HG03571 (cell line): ENCODE results near the gene ASB6.
"Not testable (repeated sequence)": the region's sequence is repeated elsewhere in the genome, so short reads cannot be mapped to it uniquely, and the experiment has no call there.

Experiments
- ATAC-seq: cut with Tn5 transposase; IDR thresholded peaks from one replicate; pipeline ENCODE4 v1.9.1; 2021; ENCODE audit not compliant: unreplicated experiment

ASB6 gene

GRCh38 chr9:129667850-129668249 is 25.9 kb upstream of the ASB6 start:
- ATAC-seq, result no peak

DNA sequence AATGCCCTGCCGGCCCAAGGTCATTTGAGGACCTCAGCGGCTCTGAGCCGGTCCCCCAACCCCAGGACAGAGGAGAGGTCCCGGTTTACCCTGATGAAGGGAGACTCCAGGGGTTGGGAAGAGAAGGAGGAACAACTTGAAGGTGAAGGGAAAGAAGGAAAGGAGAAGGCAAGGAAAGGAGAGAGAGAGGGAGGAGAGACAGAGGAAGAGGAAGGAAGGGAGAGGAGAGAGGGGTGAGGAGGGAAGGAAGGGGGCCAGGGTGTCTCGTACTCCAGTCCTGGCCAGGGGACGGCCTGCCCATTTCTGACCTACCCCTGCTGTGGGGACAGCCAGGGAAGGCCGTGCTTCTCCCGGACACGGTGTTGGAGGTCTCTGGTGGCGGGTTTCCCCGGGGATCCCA is 25.4 kb upstream of the ASB6 start:
- no peak for ATAC-seq

GRCh38 chr9:129666575-129666974 is 24.6 kb upstream of the ASB6 start:
- no peak for ATAC-seq

DNA sequence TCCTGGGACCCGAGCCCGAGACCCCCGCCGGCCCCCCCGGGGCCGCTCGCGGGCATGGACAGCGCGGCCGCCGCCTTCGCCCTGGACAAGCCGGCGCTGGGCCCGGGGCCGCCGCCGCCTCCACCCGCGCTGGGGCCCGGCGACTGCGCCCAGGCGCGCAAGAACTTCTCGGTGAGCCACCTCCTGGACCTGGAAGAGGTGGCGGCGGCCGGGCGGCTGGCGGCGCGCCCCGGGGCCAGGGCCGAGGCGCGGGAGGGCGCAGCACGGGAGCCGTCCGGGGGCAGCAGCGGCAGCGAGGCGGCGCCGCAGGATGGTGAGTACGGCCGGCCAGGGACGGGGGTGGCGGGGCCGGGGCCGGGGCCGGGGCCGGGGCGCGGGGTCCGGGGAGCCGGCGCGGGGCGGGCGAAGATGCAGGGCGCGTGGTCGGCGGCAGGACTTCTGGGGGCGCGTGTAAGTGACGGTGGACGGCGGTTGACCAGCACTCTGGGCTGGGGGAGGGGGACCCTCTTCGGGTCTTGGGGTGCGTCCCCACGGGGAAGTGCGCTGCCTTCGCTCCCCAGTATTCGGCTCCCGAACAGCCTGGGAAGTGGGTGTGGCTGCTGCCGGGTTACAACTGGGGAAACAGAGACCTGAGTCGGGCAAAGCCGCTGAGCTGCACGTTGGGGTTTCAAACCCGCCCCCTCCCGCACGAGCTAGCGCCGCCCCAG is 24.0 kb upstream of the ASB6 start:
- ATAC-seq, result no peak

DNA sequence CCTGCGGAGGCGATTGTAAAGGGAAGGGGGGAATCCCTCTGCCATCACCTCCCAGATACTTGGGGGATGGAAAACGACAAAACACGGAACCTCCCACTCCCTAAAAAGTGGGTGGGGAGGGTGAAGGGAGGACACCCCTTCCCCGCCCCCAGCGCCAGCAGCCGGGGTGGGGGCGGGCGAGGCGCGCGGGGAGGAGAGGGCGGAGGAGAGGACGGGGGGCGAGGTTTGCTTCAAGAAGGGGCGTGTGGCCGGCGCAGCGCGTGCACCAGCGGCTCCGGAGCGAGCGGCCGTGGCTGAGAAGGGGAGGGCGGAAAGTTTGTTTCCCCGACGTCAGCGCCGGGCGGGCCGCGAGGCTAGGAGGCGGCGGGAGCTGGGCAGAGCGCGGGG is 23.4 kb upstream of the ASB6 start, which contains the start of gene PRRX2:
PRRX2 (plus strand) TSS at position 259 of the 387 bp plus-strand sequence. CDS start 221 bp downstream, outside the sequence.
- no peak for ATAC-seq

- no peak for ATAC-seq
These were observed 22.9 kb upstream of the ASB6 start for GRCh38 chr9:129664746-129665388.

DNA sequence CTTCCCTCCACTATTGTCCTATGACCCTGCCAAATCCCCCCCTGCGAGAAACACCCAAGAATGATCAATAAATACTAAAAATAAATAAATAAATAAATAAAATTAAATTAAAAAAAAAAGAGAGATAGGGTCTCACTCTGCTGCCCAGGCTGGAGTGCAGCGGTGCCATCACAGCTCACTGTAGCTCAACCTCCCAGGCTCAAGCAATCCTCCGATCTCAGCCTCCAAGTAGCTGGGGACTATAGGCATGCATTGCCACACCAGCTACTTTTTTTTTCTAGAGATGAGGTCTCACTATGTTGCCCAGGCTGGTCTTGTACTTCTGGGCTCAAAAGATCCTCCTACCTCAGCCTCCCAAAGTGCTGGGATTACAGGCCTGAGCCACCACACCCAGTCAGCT is 20.3 kb upstream of the ASB6 start:
- ATAC-seq, result not testable (repeated sequence)

GRCh38 chr9:129661029-129661428 is 19.1 kb upstream of the ASB6 start:
- ATAC-seq, result no peak

DNA sequence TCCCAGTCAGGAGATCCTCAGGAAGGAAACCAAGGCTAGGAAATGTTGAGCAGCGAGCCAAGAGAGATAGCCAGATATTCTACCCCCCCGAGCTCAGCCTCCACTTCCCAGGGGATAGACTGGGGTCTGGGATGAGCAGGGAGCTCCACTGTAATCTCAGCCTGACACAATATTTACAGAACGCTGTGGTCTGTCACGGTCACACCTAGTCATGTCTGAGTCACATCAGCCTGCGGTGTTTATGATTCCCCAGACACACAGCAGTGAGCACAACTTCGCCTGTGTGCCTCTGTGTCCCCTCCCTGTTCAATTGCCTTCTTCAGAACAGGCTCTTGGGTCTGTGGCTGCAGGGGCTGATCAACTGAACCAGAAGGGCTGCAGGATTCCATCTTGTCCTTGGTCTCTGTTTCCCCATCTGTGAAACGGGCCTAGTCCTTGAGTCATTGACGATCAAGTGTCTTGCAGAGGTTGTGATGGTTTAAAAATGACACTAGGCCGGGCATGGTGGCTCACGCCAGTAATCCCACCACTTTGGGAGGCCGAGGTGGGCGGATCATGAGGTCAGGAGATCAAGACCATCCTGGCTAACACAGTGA is 14.9 kb upstream of the ASB6 start:
- no peak for ATAC-seq

DNA sequence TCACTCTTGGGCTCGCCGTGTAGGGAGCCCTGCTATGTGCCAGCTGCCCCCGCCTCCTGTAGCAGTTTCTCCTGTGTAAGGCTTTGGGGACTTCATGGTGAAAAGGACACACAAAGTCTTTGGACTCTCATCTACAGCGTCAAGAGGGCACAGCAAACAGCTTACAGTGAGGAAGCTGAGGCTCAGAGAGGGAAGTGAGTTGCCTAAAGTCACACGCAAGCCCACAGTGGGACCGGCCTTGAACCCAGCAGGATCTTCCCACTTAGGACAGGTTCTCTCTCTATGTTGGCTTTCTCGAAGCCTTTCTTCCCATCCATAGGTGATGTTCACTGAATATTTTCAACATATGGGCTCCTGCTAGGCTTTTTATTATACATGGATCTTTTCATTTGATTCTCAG is 13.7 kb upstream of the ASB6 start:
- ATAC-seq, result no peak

GRCh38 chr9:129655154-129655553 is 13.2 kb upstream of the ASB6 start:
- ATAC-seq, result no peak

GRCh38 chr9:129654554-129655040 is 12.6 kb upstream of the ASB6 start:
- no peak for ATAC-seq

GRCh38 chr9:129653823-129654553 is 12.0 kb upstream of the ASB6 start:
- ATAC-seq, result no peak

GRCh38 chr9:129650680-129651235 is 8.8 kb upstream of the ASB6 start:
- no peak for ATAC-seq

DNA sequence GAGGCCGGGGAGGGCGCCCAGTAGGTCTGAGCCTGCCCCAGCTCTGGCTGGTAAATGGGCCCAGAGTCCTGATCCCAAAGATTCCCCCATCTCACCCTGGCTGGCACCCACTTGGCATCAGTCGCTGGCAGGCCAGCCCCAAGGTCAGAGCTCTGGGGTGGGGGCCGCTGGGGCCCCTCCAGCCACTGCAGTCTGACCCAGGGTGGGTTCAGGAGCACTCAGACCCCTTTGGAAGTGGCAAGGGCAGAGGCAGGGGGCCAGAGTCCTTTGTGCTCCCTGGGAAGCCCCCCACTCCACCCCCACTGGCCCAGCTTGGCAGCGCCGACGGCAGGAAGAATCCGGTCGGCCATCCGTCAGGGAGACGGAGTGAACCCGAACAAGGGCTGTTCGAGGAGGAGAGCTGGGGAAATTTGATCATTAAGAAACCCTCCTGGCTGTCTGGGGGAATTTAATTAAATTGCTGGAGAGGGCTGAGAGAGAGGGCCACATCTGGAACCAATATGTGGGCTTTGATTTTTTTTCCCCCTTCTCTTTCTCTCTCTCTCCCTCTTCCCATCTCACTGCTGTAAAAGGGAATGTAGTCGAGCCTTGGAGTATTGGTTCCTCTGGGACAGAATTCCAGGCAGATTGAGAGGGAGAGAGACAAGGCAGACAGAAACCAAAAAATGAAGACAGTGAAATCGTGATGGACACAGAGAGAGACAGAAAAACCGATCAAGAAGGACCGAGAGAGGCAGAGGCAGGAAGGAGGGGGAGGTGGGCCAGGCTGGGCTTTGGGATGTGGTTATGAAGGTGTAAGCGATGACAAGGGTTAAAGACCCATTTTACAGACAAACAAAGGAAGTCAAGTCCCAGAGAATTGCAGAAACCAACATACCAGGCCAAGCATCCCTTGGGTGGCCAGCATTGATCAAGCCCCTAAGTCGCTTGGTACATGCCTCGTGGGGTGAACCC is 8.1 kb upstream of the ASB6 start:
- no peak for ATAC-seq

DNA sequence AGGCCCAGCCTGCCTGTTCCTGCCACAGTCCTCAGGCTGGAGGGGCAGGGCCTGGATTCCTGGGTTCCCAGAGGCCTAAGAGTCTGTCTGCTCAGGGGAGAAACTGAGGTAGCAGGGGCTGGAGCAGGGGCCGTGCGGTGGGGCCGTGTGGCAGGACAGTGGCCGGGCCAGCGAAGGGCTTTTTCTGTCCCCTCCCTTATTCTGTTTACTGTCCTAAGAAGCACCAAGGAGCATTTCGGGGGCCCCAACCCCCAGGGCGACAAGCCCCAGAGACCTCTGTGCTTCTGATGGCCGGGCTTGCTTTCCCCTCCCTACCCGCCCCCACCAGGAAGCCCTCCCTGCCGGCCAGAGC is 6.8 kb upstream of the ASB6 start:
- ATAC-seq, result no peak

GRCh38 chr9:129648092-129648763 is 6.3 kb upstream of the ASB6 start:
- ATAC-seq, result no peak

GRCh38 chr9:129647635-129648034 is 5.7 kb upstream of the ASB6 start:
- no peak for ATAC-seq

GRCh38 chr9:129646654-129647053 is 4.7 kb upstream of the ASB6 start:
- ATAC-seq, result no peak

GRCh38 chr9:129646252-129646651 is 4.3 kb upstream of the ASB6 start:
- ATAC-seq, result no peak
